ENCODE results near the gene SLC27A2.

DNA sequence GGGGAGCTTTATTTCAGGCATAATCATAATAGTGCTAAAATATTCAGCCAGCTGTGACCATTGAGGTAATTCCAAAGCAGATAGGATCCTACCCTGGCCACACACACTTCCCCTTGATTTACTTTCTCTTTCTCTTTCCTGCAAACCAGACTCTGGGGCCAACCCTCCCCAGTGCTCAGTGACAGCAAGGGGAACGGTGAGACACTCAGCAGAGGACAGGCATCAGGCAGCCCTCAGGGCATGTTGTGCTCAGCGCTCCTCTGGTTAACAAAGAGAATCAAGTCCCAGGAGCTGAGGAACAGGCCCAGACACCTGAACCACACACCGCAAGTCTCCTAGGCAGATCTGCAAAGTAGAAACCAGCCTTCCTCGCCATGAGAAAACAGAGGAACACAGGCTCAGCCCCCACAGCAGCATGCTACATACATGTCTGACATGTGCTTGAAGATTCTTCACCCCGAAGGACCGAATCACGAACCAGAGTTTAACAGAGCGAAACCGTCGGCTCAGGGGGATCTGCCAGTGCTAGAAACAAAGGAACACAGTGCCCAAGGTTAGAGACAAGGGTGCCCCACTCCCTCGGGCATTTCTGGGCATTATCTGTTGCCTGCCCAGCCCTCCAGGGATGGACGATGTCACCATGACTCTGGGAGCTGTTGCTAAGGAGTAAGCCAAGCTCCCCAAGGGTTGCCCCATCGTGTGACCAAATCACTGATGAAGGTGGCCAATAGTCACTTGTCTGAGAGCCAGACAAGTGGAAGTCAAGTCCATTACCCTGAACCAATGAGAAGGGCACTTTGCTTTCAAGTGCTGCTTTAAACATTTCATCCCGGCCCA is 66.0 kb downstream of the SLC27A2 start:
- TF ChIP-seq CTCF (IDR thresholded peaks at IDR 0.05) (no peak), POLR2A (IDR thresholded peaks at IDR 0.05) (no peak)
